GM12878 (cell line): ENCODE measurements around the gene FPR1.

Experiments
- BCLAF1 ChIP-seq: fragments of 450-650 bp; IDR thresholded peaks from 2 replicates; pipeline ENCODE4 v1.6.1; 2017; ENCODE audit warnings: antibody characterized with exemption, mild to moderate bottlenecking, moderate library complexity
- CHD4 ChIP-seq: fragments of 200-600 bp; sonication (generic); IDR thresholded peaks from 2 replicates; pipeline ENCODE4 v1.6.1; 2016; ENCODE audit warnings: mild to moderate bottlenecking
- DPF2 ChIP-seq: fragments of 450-650 bp; IDR thresholded peaks from 2 replicates; pipeline ENCODE4 v1.6.1; 2017; ENCODE audit warnings: mild to moderate bottlenecking
- JUND ChIP-seq: IDR thresholded peaks from 2 replicates; pipeline ENCODE4 v1.6.1; 2012; ENCODE audit warnings: low read depth, mild to moderate bottlenecking, low read length, improper control_type of control experiment, moderate library complexity
- PML ChIP-seq: IDR thresholded peaks from 2 replicates; pipeline ENCODE4 v1.6.1; 2012; ENCODE audit warnings: low read length, inconsistent platforms
- POLR2A ChIP-seq: IDR thresholded peaks from 2 replicates; pipeline ENCODE4 v1.6.1; 2011; ENCODE audit warnings: low read depth, mild to moderate bottlenecking, low read length
- SIN3A ChIP-seq: IDR thresholded peaks from 2 replicates; pipeline ENCODE4 v1.6.1; 2012; ENCODE audit warnings: low read depth, low read length, improper control_type of control experiment
- ZNF24 ChIP-seq: fragments of 450-650 bp; IDR thresholded peaks from 2 replicates; pipeline ENCODE4 v1.6.1; 2017; ENCODE audit warnings: antibody characterized with exemption, mild to moderate bottlenecking
- TF ChIP-seq, protein P1 (sequence below), 3 experiments: IDR thresholded peaks in 2 of 3; conservative IDR thresholded peaks in 1 of 3; 2 replicates each; pipeline ENCODE4 v1.5.1; 2011; ENCODE audit warnings: low read depth in 3 of 3, low read length in 3 of 3, mild to moderate bottlenecking in 3 of 3, control low read depth in 2 of 3, moderate library complexity in 2 of 3, inconsistent platforms in 1 of 3, mixed read lengths in 1 of 3; ENCODE audit not compliant: control insufficient read depth in 2 of 3, insufficient read depth in 1 of 3; ENCODE audit errors: extremely low read depth in 1 of 3

GRCh38 chr19:51724543-51724942 is 27.1 kb downstream of the FPR1 start:
- TF ChIP-seq POLR2A, result no peak
- TF ChIP-seq DPF2, result no peak
- TF ChIP-seq BCLAF1, result no peak
- TF ChIP-seq, protein P1, sequence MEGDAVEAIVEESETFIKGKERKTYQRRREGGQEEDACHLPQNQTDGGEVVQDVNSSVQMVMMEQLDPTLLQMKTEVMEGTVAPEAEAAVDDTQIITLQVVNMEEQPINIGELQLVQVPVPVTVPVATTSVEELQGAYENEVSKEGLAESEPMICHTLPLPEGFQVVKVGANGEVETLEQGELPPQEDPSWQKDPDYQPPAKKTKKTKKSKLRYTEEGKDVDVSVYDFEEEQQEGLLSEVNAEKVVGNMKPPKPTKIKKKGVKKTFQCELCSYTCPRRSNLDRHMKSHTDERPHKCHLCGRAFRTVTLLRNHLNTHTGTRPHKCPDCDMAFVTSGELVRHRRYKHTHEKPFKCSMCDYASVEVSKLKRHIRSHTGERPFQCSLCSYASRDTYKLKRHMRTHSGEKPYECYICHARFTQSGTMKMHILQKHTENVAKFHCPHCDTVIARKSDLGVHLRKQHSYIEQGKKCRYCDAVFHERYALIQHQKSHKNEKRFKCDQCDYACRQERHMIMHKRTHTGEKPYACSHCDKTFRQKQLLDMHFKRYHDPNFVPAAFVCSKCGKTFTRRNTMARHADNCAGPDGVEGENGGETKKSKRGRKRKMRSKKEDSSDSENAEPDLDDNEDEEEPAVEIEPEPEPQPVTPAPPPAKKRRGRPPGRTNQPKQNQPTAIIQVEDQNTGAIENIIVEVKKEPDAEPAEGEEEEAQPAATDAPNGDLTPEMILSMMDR (IDR thresholded peaks at IDR 0.05 in 2 of 3, conservative IDR thresholded peaks at IDR 0.05 in 1 of 3; ENCODE audit: control insufficient read depth in 2 of 3, extremely low read depth in 1 of 3, insufficient read depth in 1 of 3, low read depth in 3 of 3, low read length in 3 of 3), result no peak
- TF ChIP-seq CHD4, result no peak
- no peak for TF ChIP-seq ZNF24
- TF ChIP-seq PML, result no peak
- no peak for TF ChIP-seq JUND
- no peak for TF ChIP-seq SIN3A
